ENCODE data around the gene FGF12.

DNA sequence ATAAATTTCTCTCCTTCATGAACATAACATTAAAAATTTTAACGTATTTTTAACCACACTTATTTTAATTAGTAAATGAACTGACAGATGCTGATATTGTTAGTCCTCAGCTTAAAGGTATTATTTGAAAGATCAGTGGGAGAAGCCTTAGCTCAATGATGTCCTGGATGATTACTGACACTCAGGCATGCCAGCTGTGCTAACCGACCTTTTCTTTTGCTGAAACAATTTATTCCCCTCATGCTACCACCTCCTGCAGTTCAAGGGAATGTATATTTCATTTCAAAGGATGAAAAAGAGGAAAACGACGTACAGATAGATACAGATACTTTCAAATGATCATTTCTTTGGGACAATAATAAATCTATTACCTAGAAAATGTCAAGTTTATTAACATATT lies 620.8 kb downstream of the FGF12 start:
- no peak for TF ChIP-seq POLR2A (IDR thresholded peaks at IDR 0.05)
- TF ChIP-seq, protein P1, sequence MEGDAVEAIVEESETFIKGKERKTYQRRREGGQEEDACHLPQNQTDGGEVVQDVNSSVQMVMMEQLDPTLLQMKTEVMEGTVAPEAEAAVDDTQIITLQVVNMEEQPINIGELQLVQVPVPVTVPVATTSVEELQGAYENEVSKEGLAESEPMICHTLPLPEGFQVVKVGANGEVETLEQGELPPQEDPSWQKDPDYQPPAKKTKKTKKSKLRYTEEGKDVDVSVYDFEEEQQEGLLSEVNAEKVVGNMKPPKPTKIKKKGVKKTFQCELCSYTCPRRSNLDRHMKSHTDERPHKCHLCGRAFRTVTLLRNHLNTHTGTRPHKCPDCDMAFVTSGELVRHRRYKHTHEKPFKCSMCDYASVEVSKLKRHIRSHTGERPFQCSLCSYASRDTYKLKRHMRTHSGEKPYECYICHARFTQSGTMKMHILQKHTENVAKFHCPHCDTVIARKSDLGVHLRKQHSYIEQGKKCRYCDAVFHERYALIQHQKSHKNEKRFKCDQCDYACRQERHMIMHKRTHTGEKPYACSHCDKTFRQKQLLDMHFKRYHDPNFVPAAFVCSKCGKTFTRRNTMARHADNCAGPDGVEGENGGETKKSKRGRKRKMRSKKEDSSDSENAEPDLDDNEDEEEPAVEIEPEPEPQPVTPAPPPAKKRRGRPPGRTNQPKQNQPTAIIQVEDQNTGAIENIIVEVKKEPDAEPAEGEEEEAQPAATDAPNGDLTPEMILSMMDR (IDR thresholded peaks at IDR 0.05) = no peak

Measured in tibial nerve (tissue), 3 donors.